IgD-negative memory B cell (primary cell): ENCODE results near the gene CD2AP. TPM values are rescaled to one million over a fixed set of nuclear protein-coding genes. Genes with fewer than 3 reads are reported as not detected.
A peak's percentile ranks its signal among the peaks of the same experiment; 100 is the strongest.

Experiments
- H3K27ac Mint-ChIP-seq, 3 donors: one replicate each; pipeline ENCODE4 v1.8.0; 2020 to 2022; ENCODE audit warnings: mild to moderate bottlenecking in 3 of 3, mixed read lengths in 3 of 3, moderate library complexity in 1 of 3
- H3K27me3 Mint-ChIP-seq: one replicate; pipeline ENCODE4 v1.8.0; 2021; ENCODE audit warnings: mixed read lengths
- H3K36me3 Mint-ChIP-seq: one replicate; pipeline ENCODE4 v1.8.0; 2020; ENCODE audit warnings: mild to moderate bottlenecking, mixed read lengths
- H3K4me1 Mint-ChIP-seq, 3 donors: one replicate each; pipeline ENCODE4 v1.8.0; 2020 to 2022; ENCODE audit warnings: mixed read lengths in 3 of 3, mild to moderate bottlenecking in 1 of 3
- H3K4me3 Mint-ChIP-seq, 4 donors: one replicate each; pipeline ENCODE4 v1.8.0; 2020 to 2022; ENCODE audit warnings: mild to moderate bottlenecking in 4 of 4, mixed read lengths in 4 of 4, moderate library complexity in 3 of 4
- H3K9me3 Mint-ChIP-seq, 3 donors: one replicate each; pipeline ENCODE4 v1.8.0; 2020 to 2021; ENCODE audit warnings: mixed read lengths in 3 of 3, mild to moderate bottlenecking in 1 of 3
- polyA plus RNA-seq: library from polyadenylated mRNA; unstranded; fragments of 300-500 nt; fragmentation: Illumina TruSeq; gene quantifications from one replicate; pipeline ENCODE4 v1.2.3, GENCODE V29; 2021

The CD2AP gene
- polyA plus RNA-seq, 1 donor from 2014 or later, result 5.7 TPM

DNA sequence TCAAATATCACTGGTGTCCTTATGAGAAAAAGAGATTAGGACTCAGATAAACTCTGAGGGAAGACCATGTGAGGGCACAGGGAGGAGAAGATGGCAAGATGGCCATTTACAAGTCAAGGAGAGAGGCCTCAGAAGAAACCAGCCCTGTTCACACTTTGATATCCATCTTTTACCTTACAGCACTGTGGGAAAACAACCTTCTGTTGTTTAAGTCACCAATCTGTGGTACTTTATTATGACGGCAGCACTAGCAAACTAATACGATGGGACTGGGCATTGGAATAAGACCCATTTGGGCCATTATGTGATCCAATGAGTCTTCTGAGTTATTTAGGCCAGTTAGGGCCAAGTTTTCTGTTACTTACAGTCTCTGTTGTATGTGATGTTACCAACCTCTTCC lies 26.4 kb upstream of the CD2AP start:
- H3K4me1 Mint-ChIP-seq, result peaks cover 0 to 2% (median 1%) of the 10 kb centered on the region in 3 donors
- peaks cover 2% of the 10 kb centered on the region for H3K36me3 Mint-ChIP-seq
- H3K27ac Mint-ChIP-seq, result no peak overlapping the region
- H3K4me3 Mint-ChIP-seq, result no peak overlapping the region
- H3K27me3 Mint-ChIP-seq, result no peaks in the 10 kb centered on the region
- no peaks in the 10 kb centered on the region for H3K9me3 Mint-ChIP-seq

- no peak overlapping the region for H3K27ac Mint-ChIP-seq
- H3K9me3 Mint-ChIP-seq, result no peaks in the 10 kb centered on the region
- H3K4me3 Mint-ChIP-seq, result no peak overlapping the region
- peaks cover 0 to 1% (median 0%) of the 10 kb centered on the region in 3 donors for H3K4me1 Mint-ChIP-seq
- H3K36me3 Mint-ChIP-seq, result peaks cover 2% of the 10 kb centered on the region
- no peaks in the 10 kb centered on the region for H3K27me3 Mint-ChIP-seq
Measured at GRCh38 chr6:47452899-47453298, 24.7 kb upstream of the CD2AP start.

DNA sequence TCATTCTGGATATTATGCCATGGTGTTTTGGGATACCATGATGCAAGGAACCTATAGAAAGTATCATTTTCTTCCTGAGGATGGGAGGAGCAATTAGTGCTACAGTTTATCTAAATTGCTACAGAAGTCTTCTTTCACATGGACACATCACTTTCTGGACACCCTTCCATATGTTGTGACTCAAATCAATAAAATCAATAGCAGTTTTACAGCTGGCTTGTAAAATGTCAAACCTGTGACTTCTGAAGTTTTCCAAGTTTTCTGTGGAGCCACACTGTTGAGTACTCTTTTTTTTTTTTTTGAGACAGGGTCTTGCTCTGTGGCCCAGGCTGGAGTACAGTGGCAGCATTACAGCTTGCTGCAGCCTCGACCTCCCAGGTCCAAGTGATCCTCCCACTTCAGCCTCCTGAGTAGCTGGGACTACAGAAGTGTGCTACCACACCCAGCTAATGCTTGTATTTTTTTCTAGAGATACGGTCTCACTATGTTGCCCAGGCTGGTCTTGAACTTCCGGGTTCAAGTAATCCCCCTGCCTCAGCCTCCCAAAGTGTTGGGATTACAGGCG lies 24.1 kb upstream of the CD2AP start:
- H3K27ac Mint-ChIP-seq, result no peak overlapping the region
- no peaks in the 10 kb centered on the region for H3K9me3 Mint-ChIP-seq
- H3K36me3 Mint-ChIP-seq, result peaks cover 2% of the 10 kb centered on the region
- H3K27me3 Mint-ChIP-seq, result no peaks in the 10 kb centered on the region
- H3K4me3 Mint-ChIP-seq, result no peak overlapping the region
- peaks cover 0 to 1% (median 0%) of the 10 kb centered on the region in 3 donors for H3K4me1 Mint-ChIP-seq

GRCh38 chr6:47454713-47455396 lies 22.7 kb upstream of the CD2AP start:
- H3K4me1 Mint-ChIP-seq, result peaks cover 0 to 1% (median 0%) of the 10 kb centered on the region in 3 donors
- H3K9me3 Mint-ChIP-seq, result no peaks in the 10 kb centered on the region
- H3K4me3 Mint-ChIP-seq, result no peak overlapping the region
- H3K27ac Mint-ChIP-seq, result no peak overlapping the region
- peaks cover 2% of the 10 kb centered on the region for H3K36me3 Mint-ChIP-seq
- H3K27me3 Mint-ChIP-seq, result no peaks in the 10 kb centered on the region

GRCh38 chr6:47455533-47456209 lies 21.9 kb upstream of the CD2AP start:
- Mint-ChIP-seq H3K4me3 (no peak overlapping the region), H3K36me3 (peaks cover 2% of the 10 kb centered on the region), H3K27ac (no peak overlapping the region), H3K4me1 (peaks cover 0 to 1% (median 0%) of the 10 kb centered on the region in 3 donors), H3K9me3 (no peaks in the 10 kb centered on the region), H3K27me3 (no peaks in the 10 kb centered on the region)

GRCh38 chr6:47456536-47456975 lies 21.0 kb upstream of the CD2AP start:
- Mint-ChIP-seq H3K4me1 (peaks cover 6 to 9% (median 6%) of the 10 kb centered on the region in 3 donors), H3K4me3 (no peak overlapping the region), H3K27ac (no peak overlapping the region), H3K27me3 (no peaks in the 10 kb centered on the region), H3K9me3 (no peaks in the 10 kb centered on the region), H3K36me3 (peaks cover 2% of the 10 kb centered on the region)

DNA sequence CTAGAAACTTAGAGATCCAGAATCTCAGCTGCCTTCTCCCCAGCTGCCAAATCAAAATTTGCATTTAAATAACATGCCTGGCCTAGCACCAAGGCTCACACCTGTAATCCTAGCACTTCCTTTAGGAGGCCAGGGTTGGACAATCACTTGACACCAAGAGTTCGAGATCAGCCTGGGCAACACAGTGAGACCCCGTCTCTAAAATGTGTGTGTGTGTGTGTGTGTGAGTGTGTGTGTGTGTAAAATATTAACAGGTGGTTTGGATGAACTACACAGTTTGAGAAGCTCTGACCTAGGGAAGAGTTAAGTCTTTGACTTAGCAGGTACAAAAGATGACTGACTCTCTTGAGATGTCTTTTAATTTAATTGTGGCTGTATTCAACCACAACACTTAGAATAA lies 20.2 kb upstream of the CD2AP start:
- Mint-ChIP-seq H3K9me3 (no peaks in the 10 kb centered on the region), H3K27ac (no peak overlapping the region), H3K4me3 (no peak overlapping the region), H3K27me3 (no peaks in the 10 kb centered on the region), H3K36me3 (peaks cover 2% of the 10 kb centered on the region), H3K4me1 (peaks cover 6 to 12% (median 8%) of the 10 kb centered on the region in 3 donors)

DNA sequence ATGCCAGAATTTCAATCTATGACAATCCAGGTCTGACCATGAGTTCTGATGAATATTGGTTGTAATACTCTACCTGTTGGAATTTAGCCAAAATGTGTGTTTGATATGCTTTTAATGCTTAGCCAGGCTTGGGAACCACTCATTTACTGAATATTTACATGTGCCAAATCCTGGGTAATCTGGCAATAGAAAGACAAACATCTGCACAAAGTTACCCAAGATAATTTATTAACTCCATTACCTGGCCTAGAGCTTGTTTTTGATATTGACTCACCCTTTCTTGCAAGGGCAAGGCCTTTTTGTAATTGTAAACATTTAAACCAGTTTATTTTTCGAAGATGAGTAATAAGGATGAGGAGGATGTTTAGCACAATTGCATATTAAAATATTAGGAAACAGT lies 13.5 kb upstream of the CD2AP start:
- Mint-ChIP-seq H3K36me3 (no peaks in the 10 kb centered on the region), H3K4me1 (peaks cover 6 to 12% (median 7%) of the 10 kb centered on the region in 3 donors), H3K27ac (no peak overlapping the region), H3K27me3 (no peaks in the 10 kb centered on the region), H3K4me3 (no peak overlapping the region), H3K9me3 (no peaks in the 10 kb centered on the region)

DNA sequence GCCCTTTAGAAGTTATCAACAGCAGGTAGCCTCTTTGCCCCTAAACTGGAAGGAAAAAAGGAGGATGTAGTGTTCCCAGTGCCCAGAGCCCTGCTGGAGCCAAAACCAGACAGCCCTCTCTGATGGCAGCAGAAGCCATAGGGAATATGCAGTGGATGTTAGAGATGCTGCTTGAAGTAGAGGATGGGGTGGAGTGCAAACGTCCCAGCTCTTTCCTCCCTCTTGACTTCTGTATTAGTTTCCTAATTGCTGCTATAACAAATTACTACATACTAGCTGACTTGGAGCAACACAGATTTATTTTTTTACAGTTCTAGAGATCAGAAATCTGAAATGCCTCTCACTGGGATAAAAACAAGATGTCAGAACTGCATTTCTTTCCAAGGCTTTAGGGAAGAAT lies 12.5 kb upstream of the CD2AP start:
- H3K27me3 Mint-ChIP-seq, result no peaks in the 10 kb centered on the region
- no peak overlapping the region for H3K27ac Mint-ChIP-seq
- H3K4me1 Mint-ChIP-seq, result peaks cover 6 to 12% (median 7%) of the 10 kb centered on the region in 3 donors
- H3K36me3 Mint-ChIP-seq, result no peaks in the 10 kb centered on the region
- H3K9me3 Mint-ChIP-seq, result no peaks in the 10 kb centered on the region
- H3K4me3 Mint-ChIP-seq, result no peak overlapping the region

GRCh38 chr6:47471911-47472310 lies 5.7 kb upstream of the CD2AP start:
- Mint-ChIP-seq H3K4me3 (peak overlapping the region in 1 of 4 donors; percentile 4), H3K36me3 (peaks cover 2% of the 10 kb centered on the region), H3K27ac (no peak overlapping the region)

DNA sequence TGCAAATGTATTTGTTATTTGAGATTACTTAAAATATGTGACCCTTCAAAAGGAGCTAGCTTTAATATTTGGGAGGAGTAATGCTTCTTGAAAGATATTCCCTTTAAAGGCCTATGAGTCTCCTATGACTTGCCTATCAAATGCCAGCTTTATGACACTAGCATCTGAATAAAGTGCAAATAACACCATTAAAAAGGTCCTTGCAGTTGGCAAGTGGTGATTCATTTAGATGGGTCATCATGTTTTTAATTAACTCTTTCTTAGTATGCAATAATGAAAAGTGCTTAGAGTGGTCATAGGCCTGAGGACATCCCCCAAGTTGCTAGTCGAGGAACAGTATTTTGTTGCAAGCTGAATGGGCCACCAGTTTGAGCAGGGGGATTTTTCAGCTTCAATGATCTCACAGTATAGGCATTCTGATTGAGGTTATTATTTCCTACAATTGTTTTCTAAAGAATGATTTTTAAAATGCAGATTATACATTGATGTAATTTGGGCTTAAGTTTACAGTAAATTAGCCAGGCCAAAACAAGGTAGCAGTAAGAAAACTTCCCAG lies 3.7 kb upstream of the CD2AP start:
- H3K27me3 Mint-ChIP-seq, result no peaks in the 10 kb centered on the region
- no peak overlapping the region for H3K27ac Mint-ChIP-seq

More at GRCh38 chr6:47471911-47472310, 5.7 kb upstream of the CD2AP start:
- no peaks in the 10 kb centered on the region for H3K27me3 Mint-ChIP-seq
- no peaks in the 10 kb centered on the region for H3K9me3 Mint-ChIP-seq
- H3K4me1 Mint-ChIP-seq, result peaks cover 4 to 6% (median 4%) of the 10 kb centered on the region in 3 donors

GRCh38 chr6:47475319-47475816 lies 2.2 kb upstream of the CD2AP start:
- peaks cover 22% of the 10 kb centered on the region in 3 donors for H3K4me1 Mint-ChIP-seq
- H3K27ac Mint-ChIP-seq, result no peak overlapping the region
- no peaks in the 10 kb centered on the region for H3K9me3 Mint-ChIP-seq
- H3K36me3 Mint-ChIP-seq, result peaks cover under 1% of the 10 kb centered on the region
- no peaks in the 10 kb centered on the region for H3K27me3 Mint-ChIP-seq
- H3K4me3 Mint-ChIP-seq, result no peak overlapping the region

More for the DNA sequence above, 3.7 kb upstream of the CD2AP start:
- Mint-ChIP-seq H3K4me1 (peaks cover 12 to 17% (median 13%) of the 10 kb centered on the region in 3 donors), H3K4me3 (peak overlapping the region in 1 of 4 donors; percentile 40), H3K36me3 (peaks cover 2% of the 10 kb centered on the region), H3K9me3 (no peaks in the 10 kb centered on the region)

- Mint-ChIP-seq H3K9me3 (no peaks in the 10 kb centered on the region), H3K27me3 (no peaks in the 10 kb centered on the region), H3K4me3 (peak overlapping the region; percentile 95 to 100 (median 98)), H3K4me1 (peaks cover 28 to 29% (median 29%) of the 10 kb centered on the region in 3 donors), H3K27ac (peak overlapping the region; percentile 97 to 100 (median 97)), H3K36me3 (no peaks in the 10 kb centered on the region)
Measured at GRCh38 chr6:47476781-47477496, 650 bp upstream of the CD2AP start.
